HepG2 (cell line): ENCODE results near the gene SMIM13. TPM values are rescaled to one million over a fixed set of nuclear protein-coding genes. Genes with fewer than 3 reads are reported as not detected.

ENCODE experiments used
- ARNTL ChIP-seq: sonication (generic); formaldehyde crosslinking; IDR thresholded peaks from 2 replicates; pipeline ENCODE4 v1.4.0; 2020; ENCODE audit warnings: mild to moderate bottlenecking, missing genetic modification reagents
- CCDC6 ChIP-seq: sonication (generic); formaldehyde crosslinking; IDR thresholded peaks from 2 replicates; pipeline ENCODE4 v1.8.1; 2022; ENCODE audit warnings: mild to moderate bottlenecking, missing genetic modification reagents, moderate library complexity
- DNMT1 ChIP-seq: sonication (generic); formaldehyde crosslinking; IDR thresholded peaks from 2 replicates; pipeline ENCODE4 v1.5.1; 2020; ENCODE audit warnings: mild to moderate bottlenecking, missing genetic modification reagents
- HCFC1 ChIP-seq: fragments of 150-350 bp; IDR thresholded peaks from 2 replicates; pipeline ENCODE4 v1.6.1; 2014; ENCODE audit warnings: low read depth, low read length
- HNRNPH1 ChIP-seq: fragments of 200-400 bp; formaldehyde crosslinking; optimal IDR thresholded peaks from 2 replicates; pipeline ENCODE3; 2017; ENCODE audit warnings: mild to moderate bottlenecking, low read depth, low read length
- IRF2 ChIP-seq: IDR thresholded peaks from 2 replicates; pipeline ENCODE4 v1.6.1; 2018; ENCODE audit warnings: missing genetic modification reagents, missing compliant biosample characterization
- KAT8 ChIP-seq: IDR thresholded peaks from 2 replicates; pipeline ENCODE4 v1.6.1; 2016; ENCODE audit warnings: missing genetic modification reagents, missing compliant biosample characterization
- KDM6A ChIP-seq: IDR thresholded peaks from 2 replicates; pipeline ENCODE4 v1.6.1; 2016; ENCODE audit warnings: low read depth
- MATR3 ChIP-seq: sonication (generic); formaldehyde crosslinking; IDR thresholded peaks from 2 replicates; pipeline ENCODE4 v1.4.0; 2020; ENCODE audit warnings: missing genetic modification reagents
- MIER2 ChIP-seq: IDR thresholded peaks from 2 replicates; pipeline ENCODE4 v1.6.1; 2016; ENCODE audit warnings: missing biosample characterization, missing genetic modification reagents
- MZF1 ChIP-seq: sonication (generic); formaldehyde crosslinking; IDR thresholded peaks from 2 replicates; pipeline ENCODE4 v1.8.1; 2023; ENCODE audit warnings: mild to moderate bottlenecking, missing genetic modification reagents, borderline replicate concordance
- ONECUT2 ChIP-seq: sonication (generic); formaldehyde crosslinking; IDR thresholded peaks from 2 replicates; pipeline ENCODE4 v1.4.0; 2020; ENCODE audit warnings: missing genetic modification reagents
- PAWR ChIP-seq: sonication (generic); formaldehyde crosslinking; IDR thresholded peaks from 2 replicates; pipeline ENCODE4 v1.4.0; 2020; ENCODE audit warnings: missing genetic modification reagents, mild to moderate bottlenecking, borderline replicate concordance
- PHF8 ChIP-seq: sonication (generic); formaldehyde crosslinking; IDR thresholded peaks from 2 replicates; pipeline ENCODE4 v1.5.0; 2020; ENCODE audit warnings: missing genetic modification reagents
- RBM39 ChIP-seq: fragments of 200-400 bp; formaldehyde crosslinking; IDR thresholded peaks from one replicate; pipeline ENCODE4 v1.6.1; 2018; ENCODE audit warnings: antibody characterized with exemption, mild to moderate bottlenecking, low read depth, low read length; ENCODE audit not compliant: poor library complexity, severe bottlenecking
- TSC22D2 ChIP-seq: sonication (generic); formaldehyde crosslinking; IDR thresholded peaks from 2 replicates; pipeline ENCODE4 v1.5.1; 2020; ENCODE audit warnings: missing genetic modification reagents, mild to moderate bottlenecking, borderline replicate concordance
- ZMAT3 ChIP-seq: sonication (generic); formaldehyde crosslinking; conservative IDR thresholded peaks from 2 replicates; pipeline ENCODE4 v1.7.0; 2021; ENCODE audit warnings: missing genetic modification reagents
- ZNF263 ChIP-seq: sonication (generic); formaldehyde crosslinking; IDR thresholded peaks from 2 replicates; pipeline ENCODE4 v1.4.0; 2020; ENCODE audit warnings: missing genetic modification reagents
- ZNF484 ChIP-seq: sonication (generic); formaldehyde crosslinking; IDR thresholded peaks from 2 replicates; pipeline ENCODE4 v1.5.1; 2020; ENCODE audit warnings: mild to moderate bottlenecking, low read depth, missing genetic modification reagents, borderline replicate concordance
- polyA plus RNA-seq, 8 experiments: library from polyadenylated mRNA; depleted of rRNA in 3 of 8; stranded (reverse) in 7 of 8; unstranded in 1 of 8; fragments of >200 nt; fragmentation: Illumina TruSeq in 4 of 8; extraction: Trizol in 4 of 8; gene quantifications; 2 replicates each; pipeline versions ENCODE4 v1.2.1 to v1.2.3, GENCODE V29; 2011 to 2016; ENCODE audit warnings: low read depth in 4 of 8, missing spikeins in 1 of 8, mixed read lengths in 1 of 8; ENCODE audit not compliant: insufficient read depth in 1 of 8
- total RNA-seq, 5 experiments: library from RNA; depleted of rRNA; stranded (reverse); fragments of >200 nt; fragmentation: Illumina TruSeq; extraction: Trizol; gene quantifications; 2 replicates each; pipeline ENCODE4 v1.2.3, GENCODE V29; 2016; ENCODE audit warnings: low read depth in 1 of 5
- TF ChIP-seq, protein P1 (sequence below), 2 experiments: fragments of 450-650 bp in 1 of 2; sonication (generic) in 1 of 2; formaldehyde crosslinking; IDR thresholded peaks; 2 replicates each; pipeline versions ENCODE4 v1.5.0 to v1.8.0; 2020 to 2022; ENCODE audit warnings: mild to moderate bottlenecking in 1 of 2, missing genetic modification reagents in 1 of 2
- TF ChIP-seq, protein P2 (sequence below): sonication (generic); formaldehyde crosslinking; IDR thresholded peaks from 2 replicates; pipeline ENCODE4 v1.8.0; 2022; ENCODE audit warnings: mild to moderate bottlenecking, missing genetic modification reagents, moderate library complexity
- TF ChIP-seq, protein P3 (sequence below): sonication (generic); formaldehyde crosslinking; IDR thresholded peaks from 2 replicates; pipeline ENCODE4 v1.5.0; 2020; ENCODE audit warnings: mild to moderate bottlenecking, missing genetic modification reagents
- TF ChIP-seq, protein P4 (sequence below): sonication (generic); formaldehyde crosslinking; IDR thresholded peaks from 2 replicates; pipeline ENCODE4 v1.4.0; 2020; ENCODE audit warnings: missing genetic modification reagents, borderline replicate concordance

The SMIM13 gene
- total and polyA plus RNA-seq, 2 of the 13 experiments (the other 11 are each of a cell fraction or from before 2014, with no cell fraction given) = 2.7 to 10.2 TPM

DNA sequence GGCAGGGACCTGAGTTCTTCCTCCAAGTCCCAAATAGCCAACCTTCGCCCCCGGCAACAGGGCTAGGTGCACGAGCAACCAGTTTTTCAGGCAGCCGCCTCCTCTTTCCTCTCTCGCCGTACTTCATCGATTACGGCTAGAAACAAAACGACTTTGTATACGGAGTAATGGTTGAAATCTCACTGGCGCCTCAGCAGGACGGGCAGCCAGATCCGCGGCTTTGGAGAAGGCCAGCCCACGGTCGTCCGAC, 333 bp upstream of the SMIM13 start (continued):
- TF ChIP-seq ZNF484 (CRISPR knock-in tag) (no peak), ONECUT2 (peak; percentile 61; the same call in 1 of the 2 replicates), PAWR (CRISPR knock-in tag) (no peak), ZMAT3 (CRISPR knock-in tag) (no peak), CCDC6 (no peak; the same call in 1 of the 2 replicates), MZF1 (CRISPR knock-in tag) (0 out of 2 replicates have a peak, but pooled peaks have one; percentile 16), MIER2 (CRISPR knock-in tag) (no peak; the same call in 1 of the 2 replicates), HNRNPH1 (no peak), ZNF263 (CRISPR knock-in tag) (peak; percentile 31; the same call in 1 of the 2 replicates), IRF2 (CRISPR knock-in tag) (no peak), ARNTL (CRISPR knock-in tag) (0 out of 2 replicates have a peak, but pooled peaks have one; percentile 32), MATR3 (no peak), PHF8 (CRISPR knock-in tag) (peak; percentile 78), KAT8 (CRISPR knock-in tag) (no peak), HCFC1 (no peak), KDM6A (CRISPR knock-in tag) (no peak), RBM39 (peak; percentile 62), DNMT1 (CRISPR knock-in tag) (no peak), TSC22D2 (CRISPR knock-in tag) (no peak; the same call in 1 of the 2 replicates)
- TF ChIP-seq, protein P1, sequence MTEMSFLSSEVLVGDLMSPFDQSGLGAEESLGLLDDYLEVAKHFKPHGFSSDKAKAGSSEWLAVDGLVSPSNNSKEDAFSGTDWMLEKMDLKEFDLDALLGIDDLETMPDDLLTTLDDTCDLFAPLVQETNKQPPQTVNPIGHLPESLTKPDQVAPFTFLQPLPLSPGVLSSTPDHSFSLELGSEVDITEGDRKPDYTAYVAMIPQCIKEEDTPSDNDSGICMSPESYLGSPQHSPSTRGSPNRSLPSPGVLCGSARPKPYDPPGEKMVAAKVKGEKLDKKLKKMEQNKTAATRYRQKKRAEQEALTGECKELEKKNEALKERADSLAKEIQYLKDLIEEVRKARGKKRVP (CRISPR knock-in tag; IDR thresholded peaks at IDR 0.05) = no peak
- TF ChIP-seq, protein P2, sequence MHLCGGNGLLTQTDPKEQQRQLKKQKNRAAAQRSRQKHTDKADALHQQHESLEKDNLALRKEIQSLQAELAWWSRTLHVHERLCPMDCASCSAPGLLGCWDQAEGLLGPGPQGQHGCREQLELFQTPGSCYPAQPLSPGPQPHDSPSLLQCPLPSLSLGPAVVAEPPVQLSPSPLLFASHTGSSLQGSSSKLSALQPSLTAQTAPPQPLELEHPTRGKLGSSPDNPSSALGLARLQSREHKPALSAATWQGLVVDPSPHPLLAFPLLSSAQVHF (CRISPR knock-in tag) = no peak
- TF ChIP-seq, protein P3, sequence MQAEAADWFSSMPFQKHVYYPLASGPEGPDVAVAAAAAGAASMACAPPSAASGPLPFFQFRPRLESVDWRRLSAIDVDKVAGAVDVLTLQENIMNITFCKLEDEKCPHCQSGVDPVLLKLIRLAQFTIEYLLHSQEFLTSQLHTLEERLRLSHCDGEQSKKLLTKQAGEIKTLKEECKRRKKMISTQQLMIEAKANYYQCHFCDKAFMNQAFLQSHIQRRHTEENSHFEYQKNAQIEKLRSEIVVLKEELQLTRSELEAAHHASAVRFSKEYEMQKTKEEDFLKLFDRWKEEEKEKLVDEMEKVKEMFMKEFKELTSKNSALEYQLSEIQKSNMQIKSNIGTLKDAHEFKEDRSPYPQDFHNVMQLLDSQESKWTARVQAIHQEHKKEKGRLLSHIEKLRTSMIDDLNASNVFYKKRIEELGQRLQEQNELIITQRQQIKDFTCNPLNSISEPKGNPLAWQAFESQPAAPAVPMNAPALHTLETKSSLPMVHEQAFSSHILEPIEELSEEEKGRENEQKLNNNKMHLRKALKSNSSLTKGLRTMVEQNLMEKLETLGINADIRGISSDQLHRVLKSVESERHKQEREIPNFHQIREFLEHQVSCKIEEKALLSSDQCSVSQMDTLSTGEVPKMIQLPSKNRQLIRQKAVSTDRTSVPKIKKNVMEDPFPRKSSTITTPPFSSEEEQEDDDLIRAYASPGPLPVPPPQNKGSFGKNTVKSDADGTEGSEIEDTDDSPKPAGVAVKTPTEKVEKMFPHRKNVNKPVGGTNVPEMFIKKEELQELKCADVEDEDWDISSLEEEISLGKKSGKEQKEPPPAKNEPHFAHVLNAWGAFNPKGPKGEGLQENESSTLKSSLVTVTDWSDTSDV (CRISPR knock-in tag) = no peak
- TF ChIP-seq, protein P4, sequence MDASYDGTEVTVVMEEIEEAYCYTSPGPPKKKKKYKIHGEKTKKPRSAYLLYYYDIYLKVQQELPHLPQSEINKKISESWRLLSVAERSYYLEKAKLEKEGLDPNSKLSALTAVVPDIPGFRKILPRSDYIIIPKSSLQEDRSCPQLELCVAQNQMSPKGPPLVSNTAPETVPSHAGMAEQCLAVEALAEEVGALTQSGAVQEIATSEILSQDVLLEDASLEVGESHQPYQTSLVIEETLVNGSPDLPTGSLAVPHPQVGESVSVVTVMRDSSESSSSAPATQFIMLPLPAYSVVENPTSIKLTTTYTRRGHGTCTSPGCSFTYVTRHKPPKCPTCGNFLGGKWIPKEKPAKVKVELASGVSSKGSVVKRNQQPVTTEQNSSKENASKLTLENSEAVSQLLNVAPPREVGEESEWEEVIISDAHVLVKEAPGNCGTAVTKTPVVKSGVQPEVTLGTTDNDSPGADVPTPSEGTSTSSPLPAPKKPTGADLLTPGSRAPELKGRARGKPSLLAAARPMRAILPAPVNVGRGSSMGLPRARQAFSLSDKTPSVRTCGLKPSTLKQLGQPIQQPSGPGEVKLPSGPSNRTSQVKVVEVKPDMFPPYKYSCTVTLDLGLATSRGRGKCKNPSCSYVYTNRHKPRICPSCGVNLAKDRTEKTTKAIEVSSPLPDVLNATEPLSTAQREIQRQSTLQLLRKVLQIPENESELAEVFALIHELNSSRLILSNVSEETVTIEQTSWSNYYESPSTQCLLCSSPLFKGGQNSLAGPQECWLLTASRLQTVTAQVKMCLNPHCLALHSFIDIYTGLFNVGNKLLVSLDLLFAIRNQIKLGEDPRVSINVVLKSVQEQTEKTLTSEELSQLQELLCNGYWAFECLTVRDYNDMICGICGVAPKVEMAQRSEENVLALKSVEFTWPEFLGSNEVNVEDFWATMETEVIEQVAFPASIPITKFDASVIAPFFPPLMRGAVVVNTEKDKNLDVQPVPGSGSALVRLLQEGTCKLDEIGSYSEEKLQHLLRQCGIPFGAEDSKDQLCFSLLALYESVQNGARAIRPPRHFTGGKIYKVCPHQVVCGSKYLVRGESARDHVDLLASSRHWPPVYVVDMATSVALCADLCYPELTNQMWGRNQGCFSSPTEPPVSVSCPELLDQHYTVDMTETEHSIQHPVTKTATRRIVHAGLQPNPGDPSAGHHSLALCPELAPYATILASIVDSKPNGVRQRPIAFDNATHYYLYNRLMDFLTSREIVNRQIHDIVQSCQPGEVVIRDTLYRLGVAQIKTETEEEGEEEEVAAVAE = no peak
